Epidermal melanocyte (primary cell): Measurements from ENCODE around the gene DGKB.
A peak's percentile ranks its signal among the peaks of the same experiment; 100 is the strongest.
"Not testable (repeated sequence)": the region's sequence is repeated elsewhere in the genome, so short reads cannot be mapped to it uniquely, and the experiment has no call there.

ENCODE experiments used
- DNase-seq: peaks from one replicate; pipeline ENCODE4 v3.0.0; 2011; ENCODE audit warnings: low spot score; ENCODE audit not compliant: insufficient read length

Gene DGKB

DNA sequence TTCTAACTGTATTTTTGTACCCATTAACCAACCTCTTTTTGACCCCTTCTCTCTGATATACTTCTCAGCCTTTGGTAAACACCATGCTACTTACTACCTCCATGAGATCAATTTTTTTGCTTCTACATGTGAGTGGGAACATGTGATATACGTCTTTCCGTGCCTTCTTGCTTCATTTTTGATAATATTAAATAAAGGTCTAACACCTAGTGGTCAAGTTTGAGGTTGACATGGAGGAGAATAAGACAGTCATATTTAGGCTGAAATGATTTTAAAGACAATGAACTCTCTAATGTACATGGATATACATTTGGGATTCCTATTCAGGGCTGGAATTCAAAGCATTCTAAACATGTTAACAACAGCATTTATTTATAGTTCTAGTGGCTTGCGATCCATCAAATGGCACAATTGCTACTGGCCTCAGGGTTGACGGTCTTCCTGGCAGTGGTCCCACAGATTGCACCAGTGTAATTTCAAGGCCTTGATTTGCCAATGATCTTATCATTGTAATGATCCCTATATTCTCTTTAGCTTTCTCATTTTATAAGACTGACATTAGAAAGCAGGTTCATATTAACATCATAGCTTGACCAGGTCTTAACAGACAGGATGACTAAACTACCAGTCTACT, 597.2 kb downstream of the DGKB start:
- no peak for DNase-seq

DNA sequence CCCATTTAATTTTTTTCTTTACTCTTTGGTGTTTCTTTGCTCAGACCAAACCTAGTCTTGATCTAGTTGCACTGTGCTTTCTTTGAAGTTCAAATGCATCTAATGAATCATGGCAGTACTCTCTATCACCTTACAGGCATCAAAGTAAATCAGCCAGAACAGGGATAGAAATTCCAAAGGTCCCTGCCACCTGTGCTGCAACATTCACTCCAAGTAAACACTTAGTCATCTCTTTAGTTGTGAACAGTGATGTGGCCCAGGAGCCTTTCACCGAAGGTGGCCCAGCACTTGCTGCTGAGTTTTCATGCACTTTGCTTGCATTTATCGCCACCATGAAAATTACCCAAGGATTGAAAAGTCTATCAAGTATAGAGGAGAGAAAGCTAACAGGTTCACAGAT, 599.0 kb downstream of the DGKB start:
- DNase-seq = no peak

DNA sequence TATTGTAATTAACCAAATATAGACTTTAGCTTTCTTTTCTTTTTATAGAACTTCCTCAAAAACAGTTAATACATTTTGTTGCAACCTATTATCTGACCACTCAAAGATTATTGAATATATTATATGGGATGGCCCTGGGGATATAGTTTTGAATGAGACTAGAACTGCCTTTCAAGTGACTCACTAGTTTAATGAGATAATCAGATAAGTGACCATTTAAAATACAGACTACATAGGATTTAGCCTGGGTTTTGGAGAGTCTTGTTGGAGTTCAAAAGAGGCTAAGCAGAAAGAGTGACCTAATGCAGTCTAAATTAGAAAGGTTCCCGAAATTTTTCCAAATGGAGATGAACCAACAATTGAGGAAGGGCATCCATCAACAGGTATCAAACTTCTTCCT, 607.9 kb downstream of the DGKB start:
- no peak for DNase-seq

DNA sequence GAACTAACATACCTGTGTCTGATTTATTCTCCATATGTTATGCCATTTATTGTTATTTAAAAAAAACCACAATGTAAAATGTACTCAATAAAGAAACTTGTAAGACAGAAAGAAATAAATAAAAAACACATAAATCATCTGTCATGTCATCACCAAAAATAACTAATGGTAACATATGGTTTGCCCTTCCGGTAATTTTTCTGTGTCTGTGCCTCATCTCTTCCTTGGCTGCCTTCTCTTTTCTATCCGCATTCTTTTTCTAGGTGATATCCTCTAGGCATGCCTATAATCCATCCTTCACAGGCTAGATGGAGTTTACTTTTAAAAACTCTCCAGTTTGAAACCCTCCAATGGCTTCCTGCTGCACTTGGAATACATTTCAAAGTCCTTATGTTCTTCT, 609.1 kb downstream of the DGKB start:
- no peak for DNase-seq

DNA sequence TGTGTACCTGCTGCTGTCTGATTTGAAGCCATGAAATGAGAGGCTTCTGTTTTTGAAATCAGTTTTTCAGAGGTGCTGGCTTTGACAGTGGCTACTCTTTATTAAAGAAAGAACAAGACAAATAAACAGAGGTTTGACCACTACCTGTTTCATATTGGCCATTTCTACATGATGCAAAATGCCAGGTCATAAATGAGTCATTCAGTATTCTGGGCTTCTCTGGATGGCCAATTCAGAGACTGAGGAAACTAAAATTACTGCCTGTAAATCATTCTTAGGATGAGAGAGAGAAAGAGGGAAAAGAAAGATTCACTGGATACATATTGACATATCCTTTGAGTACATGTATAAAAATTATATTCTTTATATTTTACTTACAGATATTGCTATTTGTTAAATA, 609.8 kb downstream of the DGKB start:
- DNase-seq = no peak

DNA sequence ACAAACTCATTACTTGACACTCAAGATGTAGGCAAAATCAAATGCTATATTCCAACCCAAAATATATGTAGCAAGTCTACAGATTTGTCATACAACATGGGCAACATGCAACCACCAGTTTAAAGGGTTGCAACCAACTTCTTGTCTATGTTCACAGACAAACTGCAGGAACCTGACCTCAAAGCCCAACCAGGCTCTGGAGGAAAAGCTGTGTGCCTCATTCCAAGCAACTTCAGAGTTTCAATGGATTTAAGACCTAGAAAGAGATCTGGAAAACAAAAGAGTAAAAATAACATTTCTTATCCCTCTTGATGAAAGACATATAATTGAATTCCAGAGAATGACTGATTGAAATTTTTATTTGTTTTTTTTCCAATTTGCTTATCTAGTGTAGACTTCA, 612.6 kb downstream of the DGKB start:
- no peak for DNase-seq

DNA sequence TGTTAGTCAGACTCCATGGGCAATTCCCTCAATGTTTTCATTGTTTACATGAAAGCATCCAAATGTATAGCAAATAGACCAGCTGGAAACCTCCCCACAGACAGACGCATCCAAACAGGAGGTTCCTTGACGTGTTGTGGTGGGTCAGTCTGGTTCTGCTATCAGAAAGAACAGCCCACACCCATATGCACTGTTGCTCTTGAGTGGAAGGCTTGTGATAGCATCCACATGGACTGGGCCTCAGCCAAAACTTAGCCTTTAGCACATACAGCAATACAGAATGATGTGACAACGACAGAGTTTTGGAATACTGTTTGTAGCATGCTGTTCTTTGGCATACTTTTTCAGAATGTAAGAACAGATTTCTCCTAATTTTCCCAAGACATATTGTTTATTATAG, 613.9 kb downstream of the DGKB start:
- DNase-seq = no peak

DNA sequence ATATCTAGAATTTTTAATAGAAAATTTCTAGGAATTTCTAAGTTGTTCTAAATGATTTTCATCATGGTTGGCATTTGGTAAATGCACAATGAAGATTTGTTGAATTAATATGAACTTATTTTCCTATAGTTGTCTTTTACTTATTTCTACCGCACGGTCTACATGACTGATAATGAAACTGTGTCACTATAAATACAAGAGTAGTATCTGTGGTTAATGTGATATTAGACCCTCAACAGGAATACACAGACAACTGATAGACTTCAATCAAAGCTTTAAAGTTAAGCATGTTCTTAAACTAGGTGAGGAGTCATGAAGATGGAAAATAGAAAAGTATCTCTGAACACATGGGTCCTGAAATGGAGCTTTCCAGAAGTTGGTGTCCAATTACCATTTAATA, 615.2 kb downstream of the DGKB start:
- DNase-seq = no peak

DNA sequence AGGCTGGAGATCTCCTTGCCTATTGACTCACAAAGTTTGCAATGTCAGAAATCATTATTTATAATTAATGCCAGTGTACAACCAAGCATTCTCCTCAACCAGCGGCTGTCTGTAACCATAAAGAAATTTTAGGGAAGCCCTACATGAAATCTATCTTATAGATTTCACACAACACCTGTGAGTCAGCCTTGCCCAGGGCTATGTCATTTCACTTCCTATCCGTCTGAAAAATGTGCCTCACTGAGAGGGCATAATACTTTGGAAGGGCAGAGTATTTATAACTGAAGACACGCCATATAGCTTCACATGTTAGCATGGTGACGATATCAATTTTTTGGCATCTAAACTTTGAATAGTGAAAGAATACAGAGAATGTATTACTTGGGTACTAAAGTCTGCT, 616.5 kb downstream of the DGKB start:
- no peak for DNase-seq

DNA sequence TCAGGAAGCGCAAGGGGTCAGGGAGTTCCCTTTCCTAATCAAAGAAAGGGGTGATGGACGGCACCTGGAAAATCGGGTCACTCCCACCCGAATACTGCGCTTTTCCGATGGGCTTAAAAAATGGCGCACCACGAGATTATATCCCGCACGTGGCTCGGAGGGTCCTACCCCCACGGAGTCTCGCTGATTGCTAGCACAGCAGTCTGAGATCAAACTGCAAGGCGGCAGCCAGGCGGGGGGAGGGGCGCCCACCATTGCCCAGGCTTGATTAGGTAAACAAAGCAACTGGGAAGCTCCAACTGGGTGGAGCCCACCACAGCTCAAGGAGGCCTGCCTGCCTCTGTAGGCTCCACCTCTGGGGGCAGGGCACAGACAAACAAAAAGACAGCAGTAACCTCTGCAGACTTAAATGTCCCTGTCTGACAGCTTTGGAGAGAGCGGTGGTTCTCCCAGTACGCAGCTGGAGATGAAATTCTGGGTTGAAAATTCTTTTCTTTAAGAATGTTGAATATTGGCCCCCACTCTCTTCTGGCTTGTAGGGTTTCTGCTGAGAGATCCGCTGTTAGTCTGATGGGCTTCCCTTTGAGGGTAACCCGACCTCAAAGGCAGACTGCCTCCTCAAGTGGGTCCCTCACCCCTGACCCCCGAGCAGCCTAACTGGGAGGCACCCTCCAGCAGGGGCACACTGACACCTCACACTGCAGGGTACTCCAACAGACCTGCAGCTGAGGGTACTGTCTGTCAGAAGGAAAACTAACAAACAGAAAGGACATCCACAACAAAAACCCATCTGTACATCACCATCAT, 623.3 kb downstream of the DGKB start:
- not testable (repeated sequence) for DNase-seq

DNA sequence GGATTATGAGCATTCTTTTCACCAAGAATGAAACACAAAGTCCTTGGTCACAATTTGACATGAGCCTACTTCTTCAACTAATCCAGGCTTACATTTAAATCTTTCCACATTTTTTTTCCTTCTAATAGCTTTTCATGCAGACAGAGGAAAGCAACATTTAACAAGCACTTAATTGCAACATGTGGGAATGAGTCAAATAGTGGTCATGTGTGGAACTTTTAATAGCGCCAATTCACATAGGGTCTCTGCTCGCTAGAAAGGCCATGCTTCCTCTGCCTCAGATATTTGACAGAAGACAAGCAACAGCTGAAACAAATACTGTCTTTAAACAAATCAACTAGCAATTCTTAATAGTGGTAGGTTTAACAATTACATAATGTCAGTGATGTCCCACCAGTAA, 627.2 kb downstream of the DGKB start:
- DNase-seq = no peak

DNA sequence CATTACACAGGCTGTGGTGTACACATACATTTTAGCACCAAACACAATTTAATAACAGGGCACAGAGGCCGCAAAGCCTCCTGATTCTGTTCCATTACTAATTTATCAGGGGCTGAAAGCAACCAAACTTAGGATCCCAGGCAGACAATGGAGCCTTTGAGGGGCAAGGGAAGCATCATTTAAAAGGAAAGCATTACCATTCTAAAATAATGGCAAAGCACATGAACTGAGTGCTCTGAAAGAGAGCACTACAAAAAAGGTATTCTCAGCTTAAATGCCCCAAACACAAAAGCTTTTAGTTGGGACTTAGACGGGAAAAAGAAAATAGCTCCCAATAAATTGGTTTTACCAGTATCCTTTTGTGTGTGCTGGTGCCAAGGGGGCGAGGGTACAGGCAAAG, 631.1 kb downstream of the DGKB start:
- DNase-seq = no peak

DNA sequence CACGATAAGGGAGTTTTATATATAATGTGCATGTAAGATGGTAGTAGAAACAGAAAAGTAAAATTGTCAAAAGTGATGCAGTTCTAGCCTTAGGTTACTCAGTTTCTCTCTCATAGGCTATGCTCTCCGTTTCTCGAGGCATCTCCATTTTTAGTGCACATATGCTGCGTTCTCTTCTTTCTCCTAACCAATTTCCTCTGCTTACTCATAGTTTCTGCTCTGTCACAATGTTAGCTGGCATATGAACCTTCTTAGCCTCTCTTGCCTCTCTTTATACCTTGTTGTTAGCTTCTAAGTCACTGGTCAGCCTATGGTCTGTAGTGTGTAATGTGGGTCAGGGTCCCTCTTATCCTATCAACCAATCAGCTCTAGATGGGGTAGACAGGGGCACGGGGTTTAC, 632.5 kb downstream of the DGKB start:
- DNase-seq = no peak

DNA sequence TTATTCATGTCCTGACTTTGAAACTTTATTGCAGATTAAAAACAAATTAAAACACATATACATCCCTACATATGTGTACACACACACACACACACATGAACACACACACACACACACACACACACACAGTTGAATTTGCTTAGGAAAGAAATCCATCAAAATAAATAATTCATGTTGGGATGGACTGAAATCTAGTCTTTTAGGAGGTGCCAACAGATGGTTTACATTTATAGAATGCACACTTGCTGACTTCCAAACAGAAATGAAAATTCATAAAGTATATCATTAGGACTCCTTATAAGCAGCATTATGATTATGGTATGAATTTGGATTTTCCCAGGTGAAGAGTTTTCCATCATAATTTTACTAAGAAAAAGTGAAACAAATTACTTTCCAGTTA, 642.5 kb downstream of the DGKB start:
- DNase-seq = no peak

DNA sequence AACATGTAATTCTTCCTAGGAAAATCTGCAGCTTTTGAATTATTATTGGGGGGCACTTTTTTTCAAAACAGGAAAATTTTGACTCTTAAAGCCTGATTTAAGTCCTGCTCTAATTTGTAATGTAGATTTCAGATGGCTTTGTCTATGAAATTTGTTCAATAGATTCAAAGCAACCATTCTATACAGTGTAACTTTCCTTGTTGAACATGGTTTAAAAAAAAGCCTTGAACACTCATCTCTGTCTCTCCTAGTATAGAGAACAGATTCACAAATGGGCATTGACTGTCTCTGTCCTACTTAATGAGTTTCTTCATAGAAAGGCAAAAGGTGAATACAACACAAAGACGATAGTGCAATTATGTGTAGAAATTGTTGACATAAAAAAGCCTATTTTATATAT, 643.7 kb downstream of the DGKB start:
- no peak for DNase-seq

DNA sequence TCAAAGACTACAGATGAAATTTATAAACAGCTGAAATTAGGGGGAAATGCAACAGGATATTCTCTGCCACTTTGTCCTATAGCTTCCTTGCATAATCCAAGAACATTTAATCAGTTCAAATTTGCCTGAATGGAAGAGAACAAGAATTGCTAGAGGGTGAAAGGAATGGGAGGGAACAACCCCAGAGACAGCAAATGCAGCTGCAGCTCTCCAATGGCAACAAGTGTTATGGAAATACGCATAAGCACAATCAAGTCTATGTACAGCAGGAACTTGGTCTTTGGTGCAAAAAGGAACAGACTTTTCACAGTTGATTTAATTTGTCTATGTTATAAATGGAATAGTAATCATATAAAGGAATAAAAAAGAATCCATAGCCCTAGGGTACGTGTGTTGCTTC, 644.1 kb downstream of the DGKB start:
- peak; percentile 18 for DNase-seq

DNA sequence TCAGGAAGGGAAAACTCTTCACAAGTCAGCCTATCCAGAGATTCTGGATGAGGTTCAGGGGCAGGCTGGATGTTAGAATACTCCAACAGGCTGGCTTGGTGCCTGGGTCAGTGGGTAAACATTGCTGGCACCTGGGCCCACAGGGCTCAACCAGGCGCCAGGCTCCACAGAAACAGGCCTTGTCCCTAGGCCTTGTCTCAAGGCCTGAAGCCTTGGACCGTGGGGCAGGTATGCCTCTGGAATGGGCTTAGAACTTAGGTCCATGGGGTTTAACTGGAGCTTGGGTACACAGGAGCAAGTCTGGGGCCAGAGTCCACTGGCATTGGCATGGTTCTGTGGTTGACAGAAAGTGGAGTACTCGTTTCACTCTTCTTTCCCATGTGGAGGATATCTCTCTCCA, 650.1 kb downstream of the DGKB start:
- DNase-seq = no peak

DNA sequence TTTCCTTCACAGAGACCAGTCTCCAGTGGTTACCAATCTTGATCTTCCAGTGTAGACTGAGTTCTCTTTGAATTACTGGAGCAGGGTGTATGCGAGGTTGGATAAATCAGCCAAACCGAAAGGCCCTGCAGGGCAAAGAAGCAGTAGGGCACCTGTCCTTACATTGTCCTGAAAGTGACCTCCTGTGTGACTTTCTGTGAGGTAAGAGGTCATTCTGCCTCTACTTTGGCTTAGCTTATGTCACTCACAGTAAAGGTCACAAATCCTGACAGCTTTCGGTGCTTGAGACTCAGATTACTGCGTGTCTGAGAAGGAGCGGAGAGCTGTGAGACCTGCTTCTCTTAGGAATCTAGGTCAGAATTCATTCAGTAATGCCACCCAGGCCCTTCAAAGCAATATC, 660.4 kb downstream of the DGKB start:
- DNase-seq = no peak

DNA sequence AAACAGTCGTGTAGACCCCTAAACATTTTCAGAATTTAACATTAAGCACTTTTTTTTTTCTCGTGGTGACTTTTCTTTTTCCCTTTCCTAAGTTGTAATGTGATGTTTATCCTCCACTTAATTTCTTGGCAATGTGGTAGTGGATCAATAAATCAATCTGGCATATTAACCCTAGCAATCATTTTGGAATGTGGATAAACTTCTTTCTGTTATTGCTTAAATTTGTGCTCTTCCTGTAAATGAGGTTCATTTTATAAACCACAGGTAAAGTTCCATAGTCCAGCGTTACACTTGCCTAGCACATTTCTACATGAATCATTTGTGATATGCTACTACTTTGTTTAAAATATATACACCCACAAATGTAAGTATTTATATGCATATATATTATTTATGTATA, 665.7 kb downstream of the DGKB start:
- DNase-seq = no peak

DNA sequence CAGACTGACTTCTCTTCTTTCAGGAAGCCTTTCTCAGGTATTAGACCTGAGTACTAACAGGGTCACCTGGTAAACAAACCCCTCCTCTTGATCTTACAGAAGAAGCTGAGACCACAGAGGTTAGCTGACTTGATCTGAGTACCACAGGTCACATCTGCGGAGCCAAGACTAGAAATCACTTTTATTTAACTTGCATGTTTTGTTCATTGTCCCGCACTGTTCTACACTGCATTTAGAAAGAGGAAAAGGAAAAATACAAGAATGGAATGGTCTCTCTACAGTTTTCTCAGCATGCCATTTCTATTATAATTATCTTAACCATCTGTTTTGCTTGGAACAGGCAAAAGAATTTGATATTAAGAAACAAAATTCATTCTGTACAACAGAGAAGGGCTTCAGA, 667.5 kb downstream of the DGKB start:
- DNase-seq = no peak

DNA sequence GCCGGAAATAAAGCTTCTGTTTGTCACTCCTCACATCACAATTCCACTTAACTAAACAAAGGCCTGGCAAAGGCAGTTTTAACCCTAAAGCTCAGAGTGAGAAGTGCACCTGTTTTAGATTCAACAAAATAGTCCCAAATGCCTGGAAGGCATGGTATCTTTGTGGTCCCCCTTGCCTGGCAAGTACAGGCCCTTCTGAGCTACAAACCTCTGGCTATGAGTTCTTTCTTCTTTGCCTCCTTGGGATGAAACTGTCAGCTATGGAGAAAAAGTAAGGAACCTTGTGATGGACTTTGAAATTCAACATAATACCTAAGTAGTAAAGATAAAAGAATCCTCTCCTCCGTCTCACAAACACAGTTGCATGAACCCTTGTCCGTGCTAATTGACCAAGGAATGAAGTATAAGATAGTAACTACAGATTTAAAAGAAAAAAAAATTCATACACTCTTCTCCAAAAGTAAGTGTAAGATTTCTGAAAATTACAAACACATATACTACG, 668.6 kb downstream of the DGKB start:
- DNase-seq = no peak

DNA sequence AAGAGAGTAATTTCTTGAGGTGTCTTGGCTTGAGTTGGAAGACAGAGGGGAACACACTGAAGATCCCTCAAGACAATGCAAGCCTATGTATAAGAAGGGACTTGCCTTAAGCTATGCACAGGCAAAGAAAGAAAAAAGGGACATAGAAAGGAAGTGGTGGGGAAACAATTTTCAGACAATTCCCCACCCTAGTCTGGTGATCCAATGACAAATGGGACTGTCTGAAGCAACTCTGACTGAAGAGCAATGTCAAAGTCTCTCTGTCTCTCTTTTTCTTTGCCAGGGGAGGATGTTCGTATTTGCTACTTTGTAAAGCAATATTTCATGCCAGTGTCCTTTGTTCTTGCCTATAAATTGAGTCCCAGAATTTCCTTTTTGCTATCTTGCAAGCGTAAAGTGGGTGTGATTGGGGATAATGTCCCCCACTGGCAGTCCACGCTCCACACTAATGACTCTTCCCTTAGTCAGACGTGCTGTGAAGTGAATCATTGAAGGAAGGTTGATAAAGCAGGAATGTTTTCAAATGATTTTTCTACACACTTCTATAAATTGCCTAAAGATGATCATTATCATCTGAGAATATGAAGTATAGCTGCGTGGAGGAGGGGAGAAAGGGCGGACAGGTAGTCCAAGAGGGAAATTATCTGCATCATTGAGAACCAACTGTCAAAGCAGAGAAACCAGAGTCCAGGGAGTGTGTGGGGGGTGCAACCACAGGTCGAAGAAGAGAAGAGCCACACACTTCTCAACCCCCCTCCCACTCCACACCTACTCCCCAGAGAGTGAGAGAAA, 669.3 kb downstream of the DGKB start:
- no peak for DNase-seq
